ENCODE measurements around the gene DMD.

The DMD gene

DNA sequence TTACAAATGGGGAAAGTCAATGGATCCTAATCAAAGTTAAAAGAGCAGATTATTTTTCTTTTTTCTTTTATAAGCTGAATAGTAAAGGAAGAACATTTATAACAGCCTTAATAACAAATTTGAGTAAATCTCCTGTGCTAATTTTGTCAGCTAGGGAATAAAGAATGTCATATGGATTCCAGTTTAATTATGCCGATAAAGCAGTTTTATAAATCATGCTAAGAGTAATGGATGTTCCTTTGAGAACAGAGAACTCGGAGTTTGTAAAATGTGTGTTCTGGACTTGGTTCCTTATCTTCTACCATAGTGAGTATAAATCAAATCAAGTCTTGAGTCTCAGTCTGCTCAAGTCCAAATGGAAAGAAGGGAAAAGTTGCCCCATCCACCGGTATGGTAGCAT, 1959.2 kb downstream of the DMD start:
- DNase-seq: no peak

DNA sequence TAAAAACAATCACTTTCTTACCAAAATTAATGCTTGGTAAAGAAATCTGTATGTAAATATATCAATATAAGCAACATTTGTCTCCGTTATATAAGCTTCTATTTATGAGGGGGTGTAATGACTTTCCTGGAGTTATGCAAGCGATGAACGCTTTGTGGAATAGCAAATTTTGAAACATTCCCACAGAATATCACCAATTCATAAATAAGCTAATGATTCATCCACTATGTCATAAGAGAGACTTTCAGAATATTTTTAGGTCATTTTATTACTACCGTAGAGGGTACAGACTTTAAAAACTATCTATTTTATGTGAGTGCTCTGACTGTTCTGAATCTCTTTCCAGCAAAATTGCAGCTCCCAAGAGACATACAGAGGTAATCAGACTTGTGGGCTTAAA, 1960.0 kb downstream of the DMD start:
- no peak for DNase-seq

DNA sequence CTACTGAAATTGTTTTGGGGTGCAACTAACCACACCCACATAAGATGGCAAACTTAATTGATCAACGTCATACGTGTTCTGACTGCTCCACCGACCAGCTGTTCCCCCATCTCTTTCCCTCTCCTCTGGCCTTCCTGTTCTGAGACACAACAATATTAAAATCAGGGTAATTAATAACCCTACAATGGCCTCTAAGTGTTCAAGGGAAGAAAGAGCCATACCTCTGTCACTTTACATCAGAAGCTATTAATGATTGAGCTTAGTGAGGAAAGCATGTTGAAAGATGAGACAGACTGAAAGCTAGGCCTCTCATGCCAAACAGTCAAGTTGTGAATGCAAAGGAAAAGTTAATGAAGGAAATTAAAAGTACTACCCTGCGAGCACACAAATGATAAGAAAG, 1965.6 kb downstream of the DMD start:
- no peak for DNase-seq

DNA sequence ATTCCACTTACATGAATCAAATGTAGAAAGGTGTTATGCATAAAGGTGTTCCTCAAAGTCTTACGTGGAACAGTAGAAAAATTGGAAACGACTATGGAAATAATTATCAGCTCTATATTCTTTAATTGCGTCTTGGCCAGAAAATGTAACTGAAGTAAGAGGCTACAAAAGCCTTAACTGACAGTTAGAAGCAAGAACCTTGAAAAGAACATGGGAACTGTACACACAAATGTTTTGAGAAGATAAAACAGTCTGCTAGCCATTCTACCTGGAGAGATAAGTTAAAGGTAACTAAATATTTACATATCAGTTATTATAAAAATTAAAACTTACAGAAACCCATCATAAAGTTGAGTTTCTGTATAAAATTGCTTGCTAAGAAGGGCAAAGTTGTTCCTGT, 1967.5 kb downstream of the DMD start:
- no peak for DNase-seq

DNA sequence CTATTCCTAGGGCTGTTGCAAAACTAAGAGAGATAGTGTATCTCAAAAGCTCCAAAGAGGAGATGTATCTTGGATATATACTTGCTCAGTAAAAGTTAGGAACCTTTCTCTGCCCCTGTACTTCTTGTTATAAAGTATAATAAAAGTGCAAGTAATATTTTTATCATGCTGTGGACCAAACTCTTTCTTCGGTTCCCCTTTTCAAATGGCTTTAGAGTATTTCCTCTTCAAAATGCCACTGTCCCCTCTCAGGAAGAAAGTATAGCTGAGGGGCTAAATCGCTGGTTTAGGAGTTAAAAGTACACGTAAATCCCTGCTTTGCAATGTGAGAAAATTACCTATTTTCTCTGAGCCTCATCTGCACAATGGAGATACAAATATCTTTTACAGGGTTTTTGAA, 1970.4 kb downstream of the DMD start:
- DNase-seq: no peak

DNA sequence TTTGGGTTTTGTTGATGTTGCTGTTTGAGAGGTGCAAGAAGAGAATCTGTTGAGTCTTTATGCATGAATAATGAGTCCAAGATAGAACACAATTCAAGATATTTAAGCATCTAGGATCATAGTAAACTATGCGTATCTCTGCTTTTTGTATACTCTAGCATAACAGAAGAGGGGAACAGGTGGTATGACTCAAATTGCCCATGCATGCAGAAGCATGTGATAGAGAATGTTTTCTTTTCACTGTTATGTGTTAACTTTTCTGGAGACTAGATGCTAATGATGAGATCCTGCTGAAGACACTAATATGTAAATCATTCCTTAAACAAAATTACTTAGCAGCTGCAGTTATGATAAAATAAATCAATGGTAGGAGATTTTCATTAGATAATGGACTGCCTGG, 1974.2 kb downstream of the DMD start:
- no peak for DNase-seq

DNA sequence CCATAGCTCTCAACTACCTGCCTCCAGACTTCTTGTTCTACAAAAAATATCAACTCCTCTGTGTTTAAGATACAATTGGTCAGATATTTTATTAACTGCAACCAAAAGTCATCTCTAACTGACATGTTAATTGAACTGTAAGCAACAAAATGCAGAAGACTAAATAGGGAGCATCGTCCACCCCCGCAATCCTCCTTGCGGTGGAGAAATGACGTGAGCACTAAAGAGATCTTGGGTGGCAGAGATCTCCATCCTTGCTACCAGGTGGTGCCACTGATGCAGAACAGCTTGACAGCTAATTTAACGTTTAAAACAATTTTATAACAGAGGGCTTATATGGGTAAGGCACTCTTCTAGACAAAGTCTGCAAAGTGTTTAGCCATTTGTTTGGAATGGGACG, 1975.1 kb downstream of the DMD start:
- no peak for DNase-seq

DNA sequence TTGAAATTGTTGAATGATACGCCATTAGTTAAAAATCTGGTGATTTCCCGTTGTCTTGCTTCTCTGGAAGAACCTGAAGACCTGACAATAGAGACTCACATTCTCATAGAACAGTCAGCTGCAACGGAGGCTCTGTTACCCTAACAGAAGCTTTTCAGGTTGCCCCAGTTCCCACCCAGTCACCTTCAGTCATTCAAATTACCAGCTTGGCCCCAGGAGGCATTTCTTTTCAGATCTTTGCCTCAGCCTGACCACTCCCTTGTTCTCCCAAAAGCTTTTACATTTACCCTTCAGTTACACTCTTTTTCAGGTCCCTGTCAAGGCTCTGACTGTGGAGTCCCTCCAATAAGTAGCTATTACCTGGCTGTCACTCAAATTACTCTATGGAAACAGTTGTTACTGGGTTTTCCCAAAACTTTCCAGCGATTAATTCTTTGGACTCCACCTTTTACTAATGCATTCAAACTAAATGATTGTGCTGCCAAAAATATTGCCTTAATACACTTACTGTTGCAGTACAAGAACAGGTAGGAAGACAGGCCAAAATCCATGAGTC, 1977.3 kb downstream of the DMD start:
- no peak for DNase-seq

DNA sequence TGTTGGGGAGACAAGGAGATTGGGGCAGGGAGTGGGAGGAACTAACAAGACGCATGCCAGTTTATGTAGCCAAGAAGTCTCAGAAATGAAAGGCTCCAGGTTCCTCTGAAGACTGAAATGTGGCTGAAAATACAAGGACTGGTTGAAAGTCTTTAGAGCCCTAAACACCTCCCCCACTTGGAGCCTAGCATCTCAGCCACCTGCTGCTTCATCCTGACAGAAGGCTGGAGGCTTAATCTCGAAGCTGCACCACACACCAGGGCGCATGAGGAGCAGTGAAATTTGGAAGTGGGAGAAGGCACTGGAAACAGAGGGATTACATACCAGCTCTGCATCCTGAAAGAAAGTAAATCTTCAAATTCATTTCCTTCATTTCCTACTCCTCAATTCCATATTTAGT, 1978.8 kb downstream of the DMD start:
- DNase-seq: no peak

DNA sequence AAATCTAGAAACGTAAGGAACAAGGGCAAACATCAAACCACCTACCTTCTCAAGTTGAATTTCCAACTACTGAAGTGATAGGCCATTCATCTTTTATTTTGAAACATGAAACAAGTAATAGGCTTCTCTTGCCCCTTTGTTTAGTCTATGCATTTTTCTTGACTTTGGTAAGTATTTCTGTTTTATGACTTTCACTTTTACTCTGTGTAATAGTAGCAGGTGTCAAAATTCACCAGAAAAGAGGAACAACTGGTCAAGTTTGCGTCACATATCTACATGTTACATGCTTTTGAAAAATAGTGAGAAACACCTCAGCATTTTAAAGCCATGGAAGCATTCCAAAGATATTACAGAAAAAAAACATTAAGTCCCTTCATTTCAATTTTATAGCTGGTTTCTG, 1982.4 kb downstream of the DMD start:
- DNase-seq: no peak

DNA sequence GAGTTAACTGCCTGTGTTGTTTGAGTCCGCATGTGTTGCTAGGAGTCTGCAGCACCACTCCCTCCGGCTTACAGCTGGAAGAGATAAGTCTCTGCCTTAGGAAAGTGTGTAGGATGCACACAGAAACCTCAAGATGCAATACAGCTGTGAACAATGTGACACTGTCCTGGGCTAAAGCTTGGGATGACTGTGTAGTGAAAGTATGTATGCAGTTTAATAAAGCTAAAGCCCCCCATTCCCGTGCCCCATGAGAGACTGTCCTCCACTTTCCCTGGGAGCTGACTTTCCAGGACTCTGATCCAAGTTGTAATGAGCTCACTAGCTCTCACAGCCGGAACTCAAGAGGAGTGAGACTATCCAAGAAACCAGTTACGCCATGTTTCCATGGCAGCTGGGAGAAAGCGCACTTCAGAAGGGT, 1982.9 kb downstream of the DMD start:
- DNase-seq: no peak

DNA sequence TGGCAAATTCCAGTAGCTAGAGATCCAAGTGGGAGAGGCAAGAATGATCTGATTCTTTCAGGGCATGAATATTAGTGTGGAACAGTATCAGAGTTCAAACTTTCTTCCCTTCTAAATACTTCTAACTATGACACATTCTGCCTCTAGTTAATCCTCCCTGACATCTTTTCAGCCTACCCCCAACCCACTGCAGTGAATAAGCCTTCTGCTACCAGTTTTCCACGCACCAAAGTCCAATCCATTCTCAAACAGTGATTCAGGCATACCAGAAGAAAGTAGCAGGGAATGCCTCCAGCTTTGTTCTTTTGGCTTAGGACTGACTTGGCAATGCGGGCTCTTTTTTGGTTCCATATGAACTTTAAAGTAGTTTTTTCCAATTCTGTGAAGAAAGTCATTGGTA, 1984.1 kb downstream of the DMD start:
- DNase-seq: no peak

DNA sequence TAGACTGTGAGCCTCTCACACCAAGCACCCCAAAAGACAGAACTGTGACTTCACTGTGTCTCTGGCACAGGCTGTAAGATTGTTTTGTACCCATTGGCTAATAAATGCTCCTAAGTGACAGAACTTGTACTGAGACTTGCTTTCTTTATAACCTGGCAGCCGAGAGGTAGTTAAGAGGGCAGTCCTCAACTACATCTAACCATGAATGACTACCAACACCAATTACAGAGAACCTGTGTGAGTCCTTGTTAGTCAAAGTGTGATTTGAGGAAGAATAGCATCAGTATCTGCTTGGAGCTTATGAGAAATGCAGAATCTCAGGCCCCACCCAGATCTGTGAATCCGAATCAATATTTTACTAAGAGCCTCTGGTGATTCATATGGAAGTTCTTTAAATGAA, 1985.5 kb downstream of the DMD start:
- no peak for DNase-seq

DNA sequence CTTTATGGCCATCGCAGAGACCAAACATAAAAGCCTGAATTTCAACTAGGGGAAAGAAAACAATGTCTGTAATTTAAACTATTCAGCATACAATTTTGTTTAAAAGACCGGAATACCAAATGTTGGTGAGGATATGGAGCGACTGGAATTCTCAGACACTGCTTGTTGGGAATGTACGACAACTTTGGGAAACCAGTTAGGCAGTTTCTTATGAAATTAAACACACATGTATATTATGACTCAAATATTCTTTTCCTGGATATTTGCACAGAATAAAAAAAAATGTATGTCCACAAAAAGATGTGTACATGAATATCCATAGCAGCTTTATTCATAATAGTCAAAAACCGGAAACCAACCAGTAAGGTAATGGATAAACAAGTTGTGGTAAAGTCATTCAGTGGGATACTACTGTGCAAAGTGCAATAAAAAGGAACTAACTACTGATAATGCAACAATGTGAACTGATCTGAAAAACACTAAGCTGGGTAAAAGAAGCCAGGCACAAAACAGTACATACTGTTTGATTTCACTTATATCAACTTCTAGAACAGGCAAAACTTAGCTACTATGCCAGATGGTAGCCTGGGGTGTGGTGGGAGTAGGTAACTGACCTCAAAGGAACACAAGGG, 1986.9 kb downstream of the DMD start:
- no peak for DNase-seq

DNA sequence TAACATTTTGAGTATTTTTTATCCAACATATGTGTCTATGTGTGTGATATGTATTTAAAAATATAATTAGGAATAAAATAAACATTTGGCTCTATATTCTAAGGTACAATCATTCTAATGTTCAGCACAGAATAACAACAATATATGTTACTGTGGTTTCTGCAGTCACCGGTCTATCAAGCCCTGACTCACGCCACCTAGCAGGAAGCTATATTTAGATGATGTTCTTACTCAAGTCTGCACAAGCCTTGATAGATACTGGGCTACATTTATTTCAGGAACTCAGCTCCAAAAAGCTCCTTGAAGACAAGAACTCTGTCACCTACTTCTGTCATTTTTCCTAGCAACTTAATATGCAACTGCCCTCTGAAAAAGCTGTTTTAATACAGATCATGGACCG, 1987.5 kb downstream of the DMD start:
- no peak for DNase-seq

DNA sequence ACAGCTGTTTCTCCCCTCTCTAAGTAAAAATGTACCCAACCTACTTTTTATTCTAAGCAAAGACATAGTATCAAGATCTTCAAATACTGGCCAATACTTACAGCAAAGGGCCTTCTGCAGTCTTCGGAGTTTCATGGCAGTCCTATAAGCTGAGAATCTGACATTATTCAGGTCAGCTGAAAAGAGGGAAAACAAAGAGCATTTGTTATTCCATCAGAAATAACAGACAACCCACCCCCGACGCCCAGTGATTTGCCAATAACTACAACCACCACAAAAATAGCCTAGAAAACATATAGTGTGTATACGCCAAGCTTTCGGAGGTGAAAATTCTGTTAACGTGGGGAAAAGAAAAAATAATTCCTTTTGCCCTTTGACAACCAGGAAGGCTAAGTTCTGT, 1988.4 kb downstream of the DMD start:
- no peak for DNase-seq

DNA sequence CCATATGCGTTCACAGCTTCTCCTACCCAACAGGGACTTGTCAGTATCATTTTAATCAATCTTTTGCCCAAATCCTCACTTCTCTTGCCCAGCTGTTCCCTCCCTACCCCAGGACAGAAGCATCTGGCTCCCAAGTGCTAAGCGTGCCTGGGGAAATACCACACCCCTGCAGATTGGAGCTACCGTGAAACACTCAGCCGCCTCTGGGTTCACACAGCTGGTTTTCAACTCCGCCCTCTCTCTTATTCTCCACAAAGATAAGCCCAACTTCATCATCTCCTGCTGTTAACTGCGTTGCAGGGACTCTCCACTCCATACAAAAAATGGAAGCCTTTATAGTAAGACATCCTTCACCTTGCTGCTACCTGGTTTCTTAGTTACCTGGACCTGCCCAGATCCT, 1992.2 kb downstream of the DMD start:
- no peak for DNase-seq

DNA sequence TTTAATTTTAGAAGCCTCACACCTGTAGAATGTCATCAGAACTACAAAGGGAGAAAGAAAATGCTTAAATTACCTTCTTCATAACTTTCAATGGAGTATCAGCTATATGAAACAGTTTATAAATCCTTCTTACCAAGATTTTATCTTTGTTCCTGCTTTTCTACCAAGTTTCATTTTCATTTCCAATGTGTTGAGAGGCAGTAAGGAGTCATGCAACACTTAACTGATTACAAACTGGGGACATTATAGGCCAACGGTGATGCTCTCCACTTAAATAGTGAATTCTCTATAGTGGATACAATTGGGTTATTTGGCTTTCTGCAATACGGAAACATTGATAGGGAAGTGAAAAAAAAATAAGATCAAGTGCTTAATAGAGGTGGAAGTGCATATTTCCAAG, 1994.3 kb downstream of the DMD start:
- DNase-seq: no peak

DNA sequence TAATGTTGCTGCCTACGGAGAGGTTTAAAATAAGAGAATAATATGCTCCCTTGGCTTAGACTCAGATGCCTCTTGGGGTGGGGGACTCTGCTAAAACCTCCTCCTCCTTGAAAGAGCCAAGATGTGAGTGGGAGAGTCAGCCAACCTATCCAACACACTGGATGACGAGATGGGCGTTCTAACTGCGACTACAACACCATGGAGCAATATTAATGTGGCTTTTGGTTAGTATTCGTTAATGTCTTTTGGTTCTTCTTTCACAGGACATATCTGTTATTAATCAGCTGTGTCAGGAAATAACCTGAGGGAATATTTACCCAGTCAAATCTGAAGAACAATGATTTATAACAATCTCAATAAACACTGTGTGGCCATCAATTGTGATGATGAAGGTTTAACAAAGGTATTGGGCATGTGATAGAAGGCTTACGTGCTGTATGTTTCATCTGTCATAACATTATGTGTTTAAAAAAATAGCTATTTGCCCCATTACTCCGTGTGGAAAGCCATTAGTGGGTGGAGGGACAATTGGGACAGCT, 1996.0 kb downstream of the DMD start:
- DNase-seq: no peak

DNA sequence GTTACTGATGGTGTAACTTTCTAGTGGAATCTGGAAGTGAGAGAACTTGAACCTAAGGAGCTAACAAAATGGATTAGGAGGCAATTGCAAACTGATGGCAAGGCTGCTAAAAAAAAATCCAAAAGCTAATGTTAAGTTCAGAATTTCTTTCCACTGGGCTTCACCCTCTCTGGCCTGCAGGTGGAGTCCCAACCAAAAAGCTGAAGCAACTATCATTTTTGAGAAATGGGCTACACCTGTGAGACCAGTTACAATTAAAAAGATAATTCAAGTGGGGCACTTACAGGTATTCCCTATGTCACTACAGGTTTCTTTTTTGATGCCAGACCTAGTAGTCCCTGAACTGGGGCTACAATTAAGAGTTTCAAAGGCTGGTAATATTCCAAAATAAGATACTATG, 1997.4 kb downstream of the DMD start:
- no peak for DNase-seq

DNA sequence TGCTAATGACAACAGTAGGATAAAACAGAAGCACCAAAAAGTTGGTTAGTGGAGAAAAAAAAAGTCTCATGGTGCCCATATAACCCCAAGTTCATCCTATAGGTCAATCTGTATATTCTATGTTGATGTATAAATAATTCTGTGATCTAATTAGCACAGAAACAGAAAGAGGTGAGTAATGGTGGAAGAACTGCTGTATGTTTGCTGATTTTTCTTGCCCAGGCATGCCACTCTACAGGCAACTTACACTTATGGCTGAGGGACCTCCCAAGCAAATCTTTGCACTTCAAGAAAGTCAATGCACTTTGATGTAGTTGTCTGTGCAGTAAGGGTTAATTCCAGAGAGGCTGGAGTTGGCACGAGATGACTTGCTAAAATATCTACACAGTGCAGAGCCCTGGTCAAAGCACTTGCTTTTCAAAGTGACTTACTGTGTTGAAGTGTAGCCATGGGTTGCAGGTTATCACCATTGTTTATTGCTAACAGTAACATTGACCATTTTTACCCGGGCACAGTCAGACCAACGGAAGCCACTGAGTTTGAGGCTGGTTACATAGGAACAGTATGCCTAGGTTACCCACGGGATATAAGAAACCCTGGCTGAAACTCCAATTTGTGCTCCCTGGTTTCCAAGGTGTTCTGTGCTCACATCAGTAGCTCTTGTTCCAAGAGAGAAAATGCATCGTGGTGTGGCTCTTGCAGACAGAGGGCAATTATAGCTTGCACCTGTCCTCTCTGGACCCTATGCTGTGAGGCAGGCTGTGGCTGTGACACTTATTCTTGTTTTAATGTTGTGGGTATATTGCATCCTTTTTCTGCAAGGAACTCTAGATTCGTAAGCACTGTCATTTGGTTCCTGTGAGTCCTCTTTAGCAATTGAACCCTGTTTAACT, 1998.2 kb downstream of the DMD start:
- no peak for DNase-seq

DNA sequence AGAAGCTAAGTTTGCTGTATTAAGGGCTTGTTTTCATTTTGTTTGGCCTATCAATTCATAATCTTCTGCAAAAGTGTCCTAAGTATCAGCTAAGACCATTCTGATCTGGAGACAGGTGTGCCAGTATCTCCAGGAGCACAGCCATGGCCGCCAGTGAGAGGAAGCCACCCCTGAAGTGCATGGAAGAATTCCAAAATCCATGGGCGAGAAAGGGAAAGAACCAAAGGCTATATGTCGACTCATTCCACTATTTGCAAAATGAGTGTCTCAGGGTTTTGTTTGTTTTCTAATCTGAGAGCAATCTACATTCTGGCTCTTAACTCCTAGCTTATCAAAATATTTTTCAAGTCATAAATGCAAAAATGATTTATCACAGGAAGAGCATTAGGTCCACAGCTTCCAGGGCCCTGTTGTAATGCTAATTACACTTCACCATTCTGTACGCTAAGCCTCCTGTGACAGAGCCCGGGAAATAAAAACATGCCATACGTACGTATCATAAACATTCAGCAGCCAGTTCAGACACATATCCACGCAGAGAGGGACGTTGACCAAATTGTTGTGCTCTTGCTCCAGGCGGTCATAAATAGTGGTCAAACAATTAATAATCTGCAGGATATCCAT, 2002.2 kb downstream of the DMD start:
- no peak for DNase-seq

DNA sequence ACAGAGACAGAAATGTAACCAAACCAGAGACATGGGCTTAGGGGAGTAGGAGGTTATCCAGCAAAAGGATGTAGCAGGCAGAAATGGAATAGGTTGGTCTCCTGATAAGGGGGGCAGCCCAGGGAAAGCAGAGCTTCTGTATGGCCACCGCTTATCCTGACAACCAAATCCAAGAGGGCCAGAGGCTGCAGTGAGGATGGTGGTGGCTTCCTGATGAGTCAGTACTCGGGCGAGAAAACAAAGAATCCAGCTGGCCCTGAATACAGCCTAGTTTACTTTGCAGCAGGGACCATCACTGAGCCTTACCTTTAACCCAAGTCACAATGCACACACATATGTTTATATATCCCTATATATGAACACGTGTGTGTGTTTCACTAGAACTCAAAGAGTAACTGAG, 2009.8 kb downstream of the DMD start:
- no peak for DNase-seq

DNA sequence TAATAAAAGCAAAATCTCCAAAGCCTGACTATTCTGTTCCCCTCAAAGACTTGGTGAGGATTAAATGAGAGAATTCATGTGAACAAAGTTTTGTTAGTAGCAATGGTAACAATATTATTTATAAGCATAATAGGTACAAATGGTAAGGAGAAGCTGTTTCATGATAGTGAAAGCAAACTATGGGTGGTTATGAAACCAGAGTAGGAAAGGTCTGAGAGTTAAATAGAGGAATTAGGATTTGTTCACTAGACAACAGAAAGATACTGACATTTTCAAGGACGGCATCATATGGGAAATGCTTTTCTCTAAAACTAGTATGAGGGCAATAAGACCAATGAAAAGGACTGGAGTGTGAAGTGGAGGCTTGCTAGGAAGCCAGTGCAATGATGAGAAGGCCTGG, 2010.9 kb downstream of the DMD start:
- DNase-seq: no peak
